ENCODE data around the gene ACAN. TPM values are rescaled to one million over a fixed set of nuclear protein-coding genes. Genes with fewer than 3 reads are reported as not detected.

The ACAN gene
- total RNA-seq, 1 experiment from 2014 or later: 0.50 TPM

GRCh38 chr15:88894819-88895767 lies 91.9 kb downstream of the ACAN start, which contains the start of gene HAPLN3:
TSS of gene HAPLN3 (minus strand) at chr15:88895544. CDS start at chr15:88887298, 8,246 bp downstream.
- no peak within 1 kb of the TSS for H3K18ac ChIP-seq (ENCODE audit: insufficient read length, low read depth, low read length)
- peaks cover 12% of the 10 kb centered on the region for H3K4me1 ChIP-seq (ENCODE audit: insufficient read depth, low read length)
- H3K27ac ChIP-seq (ENCODE audit: insufficient read length, low read depth, low read length): no peak within 1 kb of the TSS
- no peak within 1 kb of the TSS for H2BK15ac ChIP-seq (ENCODE audit: low read depth, low read length)
- H3K9me3 ChIP-seq (ENCODE audit: control insufficient read depth, low read depth, low read length): no peaks in the 10 kb centered on the region
- H4K91ac ChIP-seq (ENCODE audit: insufficient read length, low read depth, low read length): no peak within 1 kb of the TSS
- WGBS (ENCODE audit: extremely low coverage, insufficient read length, low lambda C conversion rate): no CpG with 5 or more reads among the region's 70 CpGs
- Mint-ChIP-seq H3K9me3 (no peaks in the 10 kb centered on the region), H3K4me3 (peak within 1 kb of the TSS; percentile 71 to 88), H3K27ac (peak within 1 kb of the TSS in 2 of 3 experiments; percentile 69 to 93; a peak in 4 of 7 replicates), H3K36me3 (ENCODE audit: insufficient read depth in 1 of 3, low read depth in 3 of 3) (peaks cover 14 to 63% (median 32%) of the 10 kb centered on the region in 3 experiments), H3K4me1 (peaks cover 30 to 47% of the 10 kb centered on the region in 2 experiments), H3K27me3 (ENCODE audit: low read depth) (peaks cover 9% of the 10 kb centered on the region)
- peak within 1 kb of the TSS; percentile 2; the same call in 1 of the 2 replicates for H3K14ac ChIP-seq (ENCODE audit: insufficient read depth, low read length)
- no peak within 1 kb of the TSS for H2BK5ac ChIP-seq (ENCODE audit: insufficient read length, low read length)
- H3K4ac ChIP-seq (ENCODE audit: low read depth, low read length): no peak within 1 kb of the TSS
- no peak within 1 kb of the TSS for H3K23ac ChIP-seq (ENCODE audit: insufficient read length, low read depth, low read length)
- H4K20me1 ChIP-seq (ENCODE audit: control insufficient read depth, insufficient read depth, insufficient read length): no peaks in the 10 kb centered on the region
- no peak within 1 kb of the TSS for H3T11ph ChIP-seq (ENCODE audit: low read length)
- H3K23me2 ChIP-seq (ENCODE audit: insufficient read length, low read depth, low read length, poor library complexity, severe bottlenecking): peaks cover 18% of the 10 kb centered on the region
- H4K8ac ChIP-seq (replicated peaks; ENCODE audit: insufficient read length, low read depth, low read length): no peak within 1 kb of the TSS
- H3K79me2 ChIP-seq (ENCODE audit: insufficient read depth, low read length): no peaks in the 10 kb centered on the region
- no peak within 1 kb of the TSS for H3K56ac ChIP-seq (ENCODE audit: insufficient read length, low read depth, low read length)
- no peak within 1 kb of the TSS for H2BK120ac ChIP-seq (ENCODE audit: low read depth, low read length, poor library complexity, severe bottlenecking)
- no peak within 1 kb of the TSS for H3K9ac ChIP-seq (ENCODE audit: extremely low read depth, insufficient read length, low read length)
- no peak for TF ChIP-seq CTCF (conservative IDR thresholded peaks at IDR 0.05)
- H3K4me2 ChIP-seq (ENCODE audit: insufficient read depth, insufficient read length, low read length): peak within 1 kb of the TSS; percentile 66
- DNase-seq: peak; percentile 67
- H3K27me3 ChIP-seq (ENCODE audit: insufficient read depth, low read length): no peaks in the 10 kb centered on the region
- H2BK12ac ChIP-seq (ENCODE audit: insufficient read length, low read depth, low read length): no peak within 1 kb of the TSS
- H4K5ac ChIP-seq (ENCODE audit: insufficient read length, low read depth, low read length): no peak within 1 kb of the TSS
- H2BK20ac ChIP-seq (ENCODE audit: low read depth, low read length, poor library complexity, severe bottlenecking): no peak within 1 kb of the TSS
- no peaks in the 10 kb centered on the region for H3K79me1 ChIP-seq (ENCODE audit: insufficient read depth, low read depth, low read length, poor library complexity, severe bottlenecking)
- no peak within 1 kb of the TSS for H2AK5ac ChIP-seq (ENCODE audit: insufficient read length, low read length)
- H2AFZ ChIP-seq (ENCODE audit: low read length): no peak within 1 kb of the TSS
